ACC112 (cell line): ENCODE measurements around the gene HSD3B1.

Source experiments
- H2AFZ ChIP-seq: fragments of 200-600 bp; sonication (generic); one replicate; pipeline ENCODE4 v1.6.0; 2017; ENCODE audit warnings: antibody characterized with exemption, low read length; ENCODE audit not compliant: unreplicated experiment
- H3K27ac ChIP-seq: fragments of 200-600 bp; sonication (generic); 2 replicates; pipeline ENCODE4 v1.5.1; 2014; ENCODE audit warnings: low read depth, mild to moderate bottlenecking, antibody characterized with exemption, low read length, moderate library complexity
- H3K27me3 ChIP-seq: fragments of 200-600 bp; sonication (generic); 2 replicates; pipeline ENCODE4 v1.6.1; 2014; ENCODE audit warnings: mild to moderate bottlenecking, antibody characterized with exemption, low read length, moderate library complexity, mixed read lengths; ENCODE audit not compliant: insufficient read depth
- H3K36me3 ChIP-seq: fragments of 200-600 bp; sonication (generic); 2 replicates; pipeline ENCODE4 v1.6.1; 2016; ENCODE audit warnings: mild to moderate bottlenecking, antibody characterized with exemption, low read length, moderate library complexity, mixed read lengths; ENCODE audit not compliant: insufficient read depth
- H3K4me1 ChIP-seq: fragments of 200-600 bp; sonication (generic); one replicate; pipeline ENCODE4 v1.6.1; 2016; ENCODE audit warnings: low read length, mixed read lengths; ENCODE audit not compliant: insufficient read depth, unreplicated experiment, control insufficient read depth
- H3K4me3 ChIP-seq: fragments of 200-600 bp; sonication (generic); 2 replicates; pipeline ENCODE4 v1.5.1; 2014; ENCODE audit warnings: mild to moderate bottlenecking, low read depth, low read length
- H3K79me2 ChIP-seq: fragments of 200-600 bp; sonication (generic); one replicate; pipeline ENCODE4 v1.6.0; 2016; ENCODE audit warnings: low read length; ENCODE audit not compliant: control insufficient read depth, unreplicated experiment, insufficient read depth

The HSD3B1 gene

DNA sequence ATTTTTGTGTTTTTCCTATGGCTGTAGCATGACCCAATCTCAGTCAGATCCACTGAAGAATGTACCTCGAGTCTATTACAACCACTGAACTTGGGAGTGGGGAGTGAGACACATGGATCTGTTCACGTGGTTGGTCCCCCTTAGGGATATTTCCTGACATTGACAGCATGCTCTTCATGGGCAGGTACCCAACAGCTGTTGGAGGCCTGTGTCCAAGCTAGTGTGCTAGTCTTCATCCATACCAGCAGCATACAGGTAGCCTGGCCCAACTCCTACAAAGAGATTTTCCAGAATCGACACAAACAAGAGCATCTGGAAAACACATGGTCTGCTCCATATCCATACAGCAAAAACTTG lies 34.2 kb upstream of the HSD3B1 start:
- Histone ChIP-seq H3K4me1 (no peaks in the 10 kb centered on the region), H3K27ac (no peak overlapping the region), H3K4me3 (no peak overlapping the region), H3K36me3 (no peaks in the 10 kb centered on the region), H3K27me3 (peaks cover 75% of the 10 kb centered on the region), H2AFZ (no peak overlapping the region), H3K79me2 (no peaks in the 10 kb centered on the region)

DNA sequence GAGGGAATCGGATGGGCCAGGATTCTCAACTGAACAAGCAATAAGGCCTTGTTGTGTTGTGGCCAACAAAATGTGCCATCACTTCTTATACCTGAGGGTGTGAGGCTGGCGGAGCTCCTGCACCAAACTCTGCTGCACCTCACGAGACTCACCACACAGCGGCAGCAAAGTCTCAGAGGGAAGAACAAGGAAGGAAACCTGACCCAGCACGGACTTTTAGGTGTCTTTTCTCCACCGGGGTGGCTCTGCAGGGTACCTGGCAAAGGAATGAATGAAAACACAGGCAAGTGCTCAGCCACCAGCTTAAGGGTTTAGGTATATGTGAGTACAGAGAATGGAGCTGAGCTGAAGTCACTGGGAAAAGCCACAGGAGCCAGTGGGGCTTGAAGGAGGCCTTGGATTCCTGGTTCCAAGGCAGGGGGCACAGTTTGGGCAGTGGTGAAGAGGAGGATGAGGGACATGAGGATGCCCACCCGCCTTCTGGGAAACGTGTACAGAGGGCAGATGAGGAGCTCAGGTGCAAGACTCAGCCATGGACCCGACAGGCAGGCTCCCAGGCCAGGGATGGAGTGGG lies 31.1 kb upstream of the HSD3B1 start:
- Histone ChIP-seq H3K4me3 (no peak overlapping the region), H2AFZ (no peak overlapping the region), H3K79me2 (no peaks in the 10 kb centered on the region), H3K27ac (no peak overlapping the region), H3K4me1 (no peaks in the 10 kb centered on the region), H3K27me3 (peaks cover 69% of the 10 kb centered on the region), H3K36me3 (no peaks in the 10 kb centered on the region)

DNA sequence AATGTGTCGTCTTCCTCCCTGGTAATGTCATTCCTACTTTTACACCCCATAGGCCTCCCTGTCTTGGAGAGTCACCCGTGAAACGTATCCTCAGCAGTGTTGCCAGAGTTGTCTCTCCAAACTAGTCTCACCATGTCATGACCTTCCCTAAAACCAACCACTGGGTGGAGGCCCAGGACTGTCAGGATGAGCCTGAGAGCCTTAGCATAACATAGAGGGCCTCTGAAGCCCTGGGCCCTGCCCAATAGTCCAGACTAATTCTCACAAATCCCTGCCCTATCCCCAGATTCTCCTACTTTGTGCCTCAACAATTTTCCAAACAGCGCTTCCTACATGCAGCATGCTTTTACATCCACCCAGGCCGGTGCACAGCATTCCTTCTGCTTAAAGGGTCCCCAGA lies 29.3 kb upstream of the HSD3B1 start:
- Histone ChIP-seq H3K4me1 (no peaks in the 10 kb centered on the region), H3K27me3 (peaks cover 59% of the 10 kb centered on the region), H3K4me3 (no peak overlapping the region), H3K36me3 (no peaks in the 10 kb centered on the region), H2AFZ (no peak overlapping the region), H3K27ac (no peak overlapping the region), H3K79me2 (no peaks in the 10 kb centered on the region)

DNA sequence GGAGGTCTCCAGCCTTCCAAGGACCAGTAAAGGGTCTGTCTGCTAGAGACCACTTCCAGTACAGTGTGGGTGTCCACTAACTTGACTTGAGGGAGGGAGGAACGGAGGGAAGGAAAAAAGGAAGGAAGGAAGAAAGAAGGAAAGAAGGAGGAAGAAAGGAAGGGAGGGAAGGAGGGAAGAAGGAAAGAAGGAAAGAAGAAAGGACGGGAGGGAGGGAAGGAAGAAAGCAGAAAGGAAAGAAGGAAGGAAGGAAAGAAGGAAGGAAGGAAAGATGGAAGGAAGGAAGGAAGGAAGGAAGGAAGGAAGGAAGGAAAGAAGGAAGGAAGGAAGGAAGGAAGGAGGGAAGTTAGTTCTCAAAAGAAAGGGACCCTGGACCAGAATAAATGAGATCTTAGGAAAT lies 26.8 kb upstream of the HSD3B1 start:
- H2AFZ ChIP-seq = no peak overlapping the region
- H3K4me1 ChIP-seq = no peaks in the 10 kb centered on the region
- no peaks in the 10 kb centered on the region for H3K79me2 ChIP-seq
- no peaks in the 10 kb centered on the region for H3K36me3 ChIP-seq
- no peak overlapping the region for H3K4me3 ChIP-seq
- peaks cover 47% of the 10 kb centered on the region for H3K27me3 ChIP-seq
- no peak overlapping the region for H3K27ac ChIP-seq

DNA sequence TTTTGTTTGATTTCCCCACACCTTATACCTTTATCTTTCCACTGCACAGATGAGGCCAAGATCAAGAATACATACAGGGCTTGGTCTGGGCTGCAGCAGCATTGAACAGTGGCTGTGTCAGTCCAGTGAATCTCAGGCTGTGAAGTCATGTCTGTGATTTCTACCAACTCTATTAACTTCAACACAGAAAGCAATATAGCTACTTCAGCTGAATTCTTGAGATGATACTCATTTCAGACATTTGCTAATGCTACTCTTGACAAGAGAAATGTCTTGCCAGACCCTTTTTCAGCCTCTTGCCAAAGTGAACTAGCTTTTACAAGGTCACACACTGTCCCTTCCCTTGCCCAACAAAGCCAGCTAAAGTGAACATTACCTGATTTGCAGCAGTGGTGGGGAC lies 25.1 kb upstream of the HSD3B1 start:
- H3K27ac ChIP-seq = no peak overlapping the region
- no peak overlapping the region for H2AFZ ChIP-seq
- H3K27me3 ChIP-seq = peaks cover 49% of the 10 kb centered on the region
- H3K36me3 ChIP-seq = no peaks in the 10 kb centered on the region
- H3K4me1 ChIP-seq = no peaks in the 10 kb centered on the region
- H3K79me2 ChIP-seq = no peaks in the 10 kb centered on the region
- no peak overlapping the region for H3K4me3 ChIP-seq

DNA sequence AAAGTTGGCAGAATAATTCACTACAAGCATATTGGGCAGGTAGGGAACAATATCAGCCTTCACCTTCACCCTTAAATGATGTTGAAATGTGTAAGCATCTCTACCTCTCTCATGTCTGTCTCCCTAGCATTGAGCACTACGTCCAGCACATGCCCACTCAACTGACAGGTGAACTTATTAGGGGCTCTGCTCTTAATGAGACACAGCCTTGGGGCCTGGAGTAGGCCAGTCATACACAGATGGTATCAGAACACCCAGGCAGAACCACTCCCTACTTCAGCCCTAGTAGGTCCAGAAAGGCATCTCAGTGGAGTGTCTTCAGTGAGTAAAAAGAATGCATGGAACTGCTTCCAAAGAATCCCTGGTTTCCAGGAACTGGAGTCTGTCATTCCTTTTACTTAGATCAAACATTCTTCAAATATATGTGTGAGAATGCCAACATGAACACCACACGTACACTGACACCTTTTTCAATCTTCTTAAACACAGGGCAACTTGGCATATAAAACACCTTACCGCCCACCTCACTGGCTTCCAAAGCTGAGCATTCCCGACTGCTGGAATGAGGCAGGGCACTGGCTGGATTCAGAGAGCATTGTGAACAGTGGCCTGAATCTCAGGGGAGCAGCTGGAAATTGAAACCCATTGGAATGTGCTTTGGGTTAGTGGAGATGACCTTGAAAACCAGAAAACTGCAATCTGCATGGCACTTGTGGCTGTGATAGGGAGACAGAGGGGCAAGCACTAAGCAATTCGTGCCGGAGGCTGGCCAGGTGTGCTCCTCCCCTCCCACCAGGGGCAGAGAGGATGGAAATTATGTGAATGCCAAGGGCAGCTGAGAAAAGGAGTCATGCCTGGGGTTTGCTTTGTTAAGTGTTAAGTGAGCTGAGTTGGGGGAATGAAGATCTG lies 24.2 kb upstream of the HSD3B1 start:
- Histone ChIP-seq H3K79me2 (no peaks in the 10 kb centered on the region), H3K36me3 (no peaks in the 10 kb centered on the region), H2AFZ (no peak overlapping the region), H3K4me3 (no peak overlapping the region), H3K27me3 (peaks cover 57% of the 10 kb centered on the region), H3K27ac (no peak overlapping the region), H3K4me1 (no peaks in the 10 kb centered on the region)

DNA sequence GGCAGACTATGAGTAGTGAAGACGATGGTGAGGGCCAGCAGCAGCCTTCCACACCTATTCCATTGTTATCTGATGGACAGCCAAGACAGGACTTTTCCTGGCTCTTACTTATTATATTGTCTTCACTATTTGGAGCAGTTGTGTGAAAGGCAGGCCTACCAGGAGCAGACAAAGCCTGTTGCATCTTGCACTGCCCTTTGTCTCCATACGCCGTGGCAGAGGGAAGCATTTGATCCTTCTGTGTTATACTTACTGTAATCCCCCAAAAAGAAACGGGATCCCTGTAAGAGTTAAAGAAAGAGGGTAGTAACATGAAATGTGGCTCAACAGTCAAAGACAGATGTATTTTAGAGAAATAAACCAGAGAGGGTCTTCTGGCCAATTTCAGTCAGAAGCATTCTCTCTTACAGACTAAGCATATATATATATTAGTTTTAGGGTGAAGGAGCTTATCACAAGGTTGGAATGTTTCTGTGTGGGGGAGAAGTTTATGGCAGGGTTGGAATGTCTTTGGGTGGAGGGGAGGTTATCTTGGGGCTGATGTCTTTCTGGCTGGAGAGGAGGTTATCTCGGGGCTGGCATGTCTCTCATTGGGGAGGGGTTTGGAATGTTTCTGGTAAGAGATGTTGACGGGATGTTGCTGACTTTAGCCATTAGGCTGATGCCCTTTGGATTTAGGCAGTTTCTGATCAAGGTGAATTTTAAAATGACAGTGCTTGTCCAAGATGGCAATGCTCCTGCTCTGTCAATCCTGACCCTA lies 23.4 kb upstream of the HSD3B1 start:
- Histone ChIP-seq H2AFZ (no peak overlapping the region), H3K4me1 (no peaks in the 10 kb centered on the region), H3K36me3 (no peaks in the 10 kb centered on the region), H3K27me3 (peaks cover 62% of the 10 kb centered on the region), H3K4me3 (no peak overlapping the region), H3K79me2 (no peaks in the 10 kb centered on the region), H3K27ac (no peak overlapping the region)

DNA sequence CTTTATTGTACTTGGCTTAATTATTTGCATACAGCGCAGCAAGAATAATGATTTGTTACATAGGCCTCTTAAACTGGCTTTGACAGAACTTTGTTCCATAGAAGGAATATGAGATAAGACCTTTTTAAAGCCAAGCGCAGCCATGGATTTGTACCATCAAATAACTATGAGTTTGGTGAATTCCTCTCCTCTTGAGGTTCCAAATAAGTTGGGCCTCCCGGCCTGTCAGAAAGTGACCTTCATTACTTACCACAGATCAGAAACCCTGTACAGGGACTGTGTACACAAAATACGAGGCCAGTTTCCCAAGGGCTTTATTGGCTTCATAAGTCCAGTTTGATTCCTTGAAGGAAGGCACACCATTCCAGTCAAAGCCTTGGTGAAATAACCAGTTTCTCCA lies 21.8 kb upstream of the HSD3B1 start:
- Histone ChIP-seq H2AFZ (no peak overlapping the region), H3K36me3 (no peaks in the 10 kb centered on the region), H3K4me1 (no peaks in the 10 kb centered on the region), H3K79me2 (no peaks in the 10 kb centered on the region), H3K4me3 (no peak overlapping the region), H3K27me3 (peaks cover 61% of the 10 kb centered on the region), H3K27ac (no peak overlapping the region)

DNA sequence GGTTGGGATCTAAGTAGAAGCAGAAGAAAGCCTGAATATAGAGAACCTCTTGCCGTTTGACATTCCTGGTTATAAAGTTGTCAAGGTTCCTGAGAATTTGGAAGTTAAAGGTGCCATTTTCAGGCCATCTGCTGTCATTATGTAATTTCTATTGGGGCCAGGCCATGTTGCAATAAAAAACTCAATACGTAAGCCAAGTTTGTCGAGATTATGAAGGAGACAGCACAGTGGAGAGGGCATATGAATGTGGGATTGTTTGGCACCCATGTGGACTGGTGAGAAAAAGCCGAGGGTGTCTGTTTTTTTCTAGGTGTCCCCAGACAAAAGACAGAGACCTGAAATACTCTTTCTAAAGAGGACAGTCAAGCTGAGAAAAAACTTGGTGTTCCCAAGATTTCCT lies 18.8 kb upstream of the HSD3B1 start:
- Histone ChIP-seq H2AFZ (no peak overlapping the region), H3K79me2 (no peaks in the 10 kb centered on the region), H3K27ac (no peak overlapping the region), H3K27me3 (peaks cover 53% of the 10 kb centered on the region), H3K4me1 (no peaks in the 10 kb centered on the region), H3K4me3 (no peak overlapping the region), H3K36me3 (no peaks in the 10 kb centered on the region)

DNA sequence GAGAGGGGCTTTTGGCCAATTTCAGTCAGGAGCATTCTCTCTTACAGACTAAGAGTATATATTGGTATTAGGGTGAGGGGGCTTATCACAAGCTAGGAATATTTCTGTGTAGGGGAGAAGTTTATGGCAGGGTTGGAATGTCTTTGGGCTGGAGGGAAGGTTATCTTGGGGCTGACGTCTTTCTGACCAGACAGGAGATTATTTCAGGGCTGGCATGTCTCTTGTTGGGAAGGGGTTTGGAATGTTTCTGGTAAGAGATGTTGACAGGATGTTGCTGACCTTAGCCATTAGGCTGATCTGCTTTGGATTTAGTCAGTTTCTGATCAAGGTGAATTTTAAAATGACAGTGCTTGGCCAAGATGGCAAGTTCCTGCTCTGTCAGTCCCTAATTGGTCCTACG lies 17.8 kb upstream of the HSD3B1 start:
- H3K4me1 ChIP-seq = no peaks in the 10 kb centered on the region
- no peak overlapping the region for H3K27ac ChIP-seq
- H2AFZ ChIP-seq = no peak overlapping the region
- H3K79me2 ChIP-seq = no peaks in the 10 kb centered on the region
- no peaks in the 10 kb centered on the region for H3K36me3 ChIP-seq
- H3K4me3 ChIP-seq = no peak overlapping the region
- peaks cover 54% of the 10 kb centered on the region for H3K27me3 ChIP-seq
